NCI-H1694 (cell line): ENCODE results near the gene PRPF31.

Experiments
- DNase-seq: peaks from one replicate; lab custom pipeline; 2025; lab: John Stamatoyannopoulos, UW

PRPF31 gene

GRCh38 chr19:54141356-54141755 is 25.8 kb downstream of the PRPF31 start:
- DNase-seq: no peak

- no peak for DNase-seq
Observed at GRCh38 chr19:54142166-54142780, 26.7 kb downstream of the PRPF31 start.

- no peak for DNase-seq
Observed at GRCh38 chr19:54145541-54146158, 30.1 kb downstream of the PRPF31 start.

GRCh38 chr19:54147676-54148075 is 32.1 kb downstream of the PRPF31 start:
- no peak for DNase-seq

- DNase-seq: no peak
Observed at GRCh38 chr19:54148158-54148557, 32.6 kb downstream of the PRPF31 start.

GRCh38 chr19:54149021-54149812 is 33.7 kb downstream of the PRPF31 start:
- DNase-seq: no peak

GRCh38 chr19:54151362-54152035 is 35.9 kb downstream of the PRPF31 start:
- DNase-seq: no peak

GRCh38 chr19:54152267-54152666 is 36.7 kb downstream of the PRPF31 start:
- no peak for DNase-seq

- DNase-seq: no peak
Observed at GRCh38 chr19:54152878-54153524, 37.4 kb downstream of the PRPF31 start.

- DNase-seq: no peak
Observed at GRCh38 chr19:54153731-54154326, 38.3 kb downstream of the PRPF31 start.

GRCh38 chr19:54154603-54155345 is 39.2 kb downstream of the PRPF31 start:
- no peak for DNase-seq

GRCh38 chr19:54155694-54156093 is 40.1 kb downstream of the PRPF31 start:
- no peak for DNase-seq

GRCh38 chr19:54156490-54156889 is 40.9 kb downstream of the PRPF31 start:
- DNase-seq: no peak

- no peak for DNase-seq
Observed at GRCh38 chr19:54156953-54157352, 41.4 kb downstream of the PRPF31 start.

- DNase-seq: no peak
Observed at GRCh38 chr19:54158812-54159351, 43.3 kb downstream of the PRPF31 start.

GRCh38 chr19:54159352-54160181 is 44.0 kb downstream of the PRPF31 start, which contains the start of gene LENG1:
Gene LENG1 (minus strand): TSS chr19:54159721. CDS start chr19:54159695, 26 bp downstream.
- peak; percentile 100 for DNase-seq

GRCh38 chr19:54160182-54160811 is 44.7 kb downstream of the PRPF31 start:
- DNase-seq: no peak

GRCh38 chr19:54160854-54161253 is 45.3 kb downstream of the PRPF31 start:
- no peak for DNase-seq

GRCh38 chr19:54162241-54162805 is 46.8 kb downstream of the PRPF31 start:
- DNase-seq: no peak
